ENCODE results near the gene PPP2R5E.
"Not testable (repeated sequence)": the region's sequence is repeated elsewhere in the genome, so short reads cannot be mapped to it uniquely, and the experiment has no call there.

The PPP2R5E gene

DNA sequence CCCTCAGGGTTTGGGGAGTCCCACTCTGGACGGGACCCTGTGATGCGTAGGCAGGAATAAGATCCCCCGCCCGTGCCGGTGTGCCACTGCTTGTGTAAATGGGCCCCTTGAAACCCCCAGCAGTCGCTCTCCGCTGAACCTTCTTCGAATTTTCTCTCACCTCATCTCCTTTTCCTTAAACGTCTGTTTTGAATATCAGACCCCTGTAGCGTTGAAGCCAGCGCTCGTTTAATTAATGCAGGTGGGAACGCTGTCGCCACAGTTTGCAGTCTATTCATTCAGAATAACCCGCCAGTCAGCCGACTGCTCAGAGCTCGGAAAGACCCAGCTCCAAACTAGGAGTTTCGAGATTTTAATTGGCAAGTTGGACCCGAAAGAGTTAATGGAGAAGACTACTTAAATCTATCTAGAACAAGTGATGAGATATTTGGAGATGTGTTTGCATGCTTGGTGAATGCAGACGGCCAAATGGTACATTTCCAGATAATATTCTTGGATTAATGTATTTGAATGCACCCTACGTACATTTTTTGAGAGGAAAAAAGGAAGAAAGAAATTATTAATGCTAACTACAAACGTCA is 739 bp upstream of the PPP2R5E start:
- DNase-seq (ENCODE audit: low read depth): no peak
- peak overlapping the region; percentile 94 for H3K4me3 ChIP-seq (ENCODE audit: low read length)
- TF ChIP-seq, protein P1, sequence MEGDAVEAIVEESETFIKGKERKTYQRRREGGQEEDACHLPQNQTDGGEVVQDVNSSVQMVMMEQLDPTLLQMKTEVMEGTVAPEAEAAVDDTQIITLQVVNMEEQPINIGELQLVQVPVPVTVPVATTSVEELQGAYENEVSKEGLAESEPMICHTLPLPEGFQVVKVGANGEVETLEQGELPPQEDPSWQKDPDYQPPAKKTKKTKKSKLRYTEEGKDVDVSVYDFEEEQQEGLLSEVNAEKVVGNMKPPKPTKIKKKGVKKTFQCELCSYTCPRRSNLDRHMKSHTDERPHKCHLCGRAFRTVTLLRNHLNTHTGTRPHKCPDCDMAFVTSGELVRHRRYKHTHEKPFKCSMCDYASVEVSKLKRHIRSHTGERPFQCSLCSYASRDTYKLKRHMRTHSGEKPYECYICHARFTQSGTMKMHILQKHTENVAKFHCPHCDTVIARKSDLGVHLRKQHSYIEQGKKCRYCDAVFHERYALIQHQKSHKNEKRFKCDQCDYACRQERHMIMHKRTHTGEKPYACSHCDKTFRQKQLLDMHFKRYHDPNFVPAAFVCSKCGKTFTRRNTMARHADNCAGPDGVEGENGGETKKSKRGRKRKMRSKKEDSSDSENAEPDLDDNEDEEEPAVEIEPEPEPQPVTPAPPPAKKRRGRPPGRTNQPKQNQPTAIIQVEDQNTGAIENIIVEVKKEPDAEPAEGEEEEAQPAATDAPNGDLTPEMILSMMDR (conservative IDR thresholded peaks at IDR 0.05; ENCODE audit: low read length): no peak

DNA sequence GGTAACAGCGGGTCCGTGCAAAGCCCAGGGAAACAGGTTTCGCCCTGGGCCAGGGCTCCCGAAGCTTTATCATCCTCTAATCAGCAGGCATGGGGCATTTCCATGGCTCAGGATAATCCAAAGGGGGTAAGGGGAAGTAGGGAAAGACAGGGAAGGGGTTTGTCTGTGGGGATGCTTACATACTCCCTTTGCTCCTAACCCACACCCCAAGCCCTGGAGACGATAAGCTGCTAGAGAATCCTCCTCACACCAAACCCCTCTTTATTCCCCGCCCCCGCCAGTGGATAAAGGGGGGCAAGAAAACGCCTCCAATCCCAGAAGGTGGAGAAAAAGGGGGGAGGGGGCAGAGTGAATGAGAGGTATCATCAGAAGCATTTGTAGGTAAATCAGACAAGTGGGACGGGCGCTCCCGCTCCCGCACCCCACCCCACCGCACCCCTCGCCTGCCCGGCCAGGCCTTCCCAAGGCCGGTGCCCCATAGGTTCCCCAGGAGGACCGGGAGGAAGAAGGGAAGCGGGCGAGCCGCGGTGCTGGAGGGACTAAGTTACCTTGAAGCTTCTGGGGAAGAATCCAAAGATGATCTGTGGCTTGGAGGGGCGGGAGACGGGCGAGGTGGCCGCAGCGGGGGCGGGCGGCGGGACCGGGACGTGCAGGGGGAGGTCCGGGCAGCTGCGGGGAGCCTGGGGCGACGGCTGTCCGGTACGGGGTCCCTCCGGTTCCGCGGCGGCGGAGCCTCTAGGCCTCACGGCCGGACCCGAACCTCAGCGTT is 762 bp downstream of the PPP2R5E start:
- TF ChIP-seq, protein P1 (conservative IDR thresholded peaks at IDR 0.05; ENCODE audit: low read length): no peak
- peak; percentile 5 for DNase-seq (ENCODE audit: low read depth)
- H3K4me3 ChIP-seq (ENCODE audit: low read length): peak overlapping the region; percentile 88

DNA sequence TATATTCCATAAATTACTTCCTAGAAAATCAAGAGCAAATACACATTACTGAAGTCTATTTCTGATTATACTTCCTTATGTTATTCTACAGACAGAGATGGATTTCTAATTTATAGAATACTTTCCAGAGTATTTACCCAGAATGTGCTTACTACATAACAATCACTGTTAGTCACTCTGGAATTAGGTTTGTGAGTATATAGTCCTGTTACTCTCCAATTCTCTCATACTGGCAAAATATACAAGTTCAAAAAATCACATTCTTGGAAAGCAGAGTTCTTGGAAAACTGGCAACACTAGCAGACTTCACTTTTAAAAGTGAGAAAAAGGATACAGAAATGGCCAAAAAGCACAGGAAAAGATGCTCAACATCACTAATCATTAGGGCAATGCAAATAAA is 7.3 kb downstream of the PPP2R5E start:
- DNase-seq (ENCODE audit: low read depth): no peak
- H3K4me3 ChIP-seq (ENCODE audit: low read length): no peak overlapping the region
- TF ChIP-seq, protein P1 (conservative IDR thresholded peaks at IDR 0.05; ENCODE audit: low read length): no peak

DNA sequence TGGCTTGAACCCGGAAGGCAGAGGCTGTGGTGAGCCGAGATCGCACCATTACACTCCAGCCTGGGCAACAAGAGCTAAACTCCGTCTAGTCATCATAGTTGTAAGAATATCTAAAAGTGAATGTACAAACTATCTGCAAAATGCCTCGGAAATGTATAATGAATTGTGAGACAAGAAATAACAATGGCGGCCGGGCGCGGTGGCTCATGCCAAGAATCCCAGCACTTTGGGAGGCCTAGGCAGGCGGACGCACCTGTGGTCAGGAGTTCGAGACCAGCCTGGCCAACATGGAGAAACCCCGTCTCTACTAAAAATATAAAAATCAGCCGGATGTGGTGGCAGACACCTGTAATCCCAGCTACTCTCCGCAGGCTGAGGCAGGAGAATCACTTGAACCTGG is 9.7 kb downstream of the PPP2R5E start:
- DNase-seq (ENCODE audit: low read depth): no peak

DNA sequence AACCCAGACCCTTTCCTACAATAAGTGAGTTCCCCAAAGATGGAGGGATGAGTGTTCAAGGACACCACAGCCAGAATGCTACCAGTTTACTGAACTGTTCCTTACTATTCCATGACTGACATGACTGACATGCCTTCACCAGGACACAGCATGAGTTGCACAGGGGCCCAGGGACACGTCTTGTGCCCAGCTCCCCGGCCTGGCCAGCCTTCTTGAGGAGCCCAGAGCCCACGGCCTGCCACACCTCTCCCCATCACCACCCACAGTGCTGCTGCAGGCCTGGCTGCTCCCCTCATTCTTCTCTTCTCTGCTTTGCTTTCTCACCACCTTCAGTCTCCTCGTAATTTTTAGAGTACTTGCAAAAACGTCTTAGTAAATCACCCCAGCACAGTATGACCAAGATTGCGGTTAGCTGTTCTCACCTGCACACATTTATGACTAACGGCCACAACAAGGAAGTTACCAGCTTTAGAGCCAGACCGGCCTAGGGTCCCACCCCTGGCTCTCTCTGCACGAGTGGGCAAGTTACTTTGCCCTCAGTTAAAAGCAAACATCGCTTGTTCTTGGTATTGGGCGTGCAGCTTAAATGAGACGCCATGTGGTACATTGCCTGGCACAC is 18.5 kb downstream of the PPP2R5E start:
- TF ChIP-seq, protein P1 (conservative IDR thresholded peaks at IDR 0.05; ENCODE audit: low read length): no peak
- DNase-seq (ENCODE audit: low read depth): no peak
- no peak overlapping the region for H3K4me3 ChIP-seq (ENCODE audit: low read length)

More for the DNA sequence above, 9.7 kb downstream of the PPP2R5E start:
- H3K4me3 ChIP-seq (ENCODE audit: low read length): no peak overlapping the region
- TF ChIP-seq, protein P1 (conservative IDR thresholded peaks at IDR 0.05; ENCODE audit: low read length): no peak

DNA sequence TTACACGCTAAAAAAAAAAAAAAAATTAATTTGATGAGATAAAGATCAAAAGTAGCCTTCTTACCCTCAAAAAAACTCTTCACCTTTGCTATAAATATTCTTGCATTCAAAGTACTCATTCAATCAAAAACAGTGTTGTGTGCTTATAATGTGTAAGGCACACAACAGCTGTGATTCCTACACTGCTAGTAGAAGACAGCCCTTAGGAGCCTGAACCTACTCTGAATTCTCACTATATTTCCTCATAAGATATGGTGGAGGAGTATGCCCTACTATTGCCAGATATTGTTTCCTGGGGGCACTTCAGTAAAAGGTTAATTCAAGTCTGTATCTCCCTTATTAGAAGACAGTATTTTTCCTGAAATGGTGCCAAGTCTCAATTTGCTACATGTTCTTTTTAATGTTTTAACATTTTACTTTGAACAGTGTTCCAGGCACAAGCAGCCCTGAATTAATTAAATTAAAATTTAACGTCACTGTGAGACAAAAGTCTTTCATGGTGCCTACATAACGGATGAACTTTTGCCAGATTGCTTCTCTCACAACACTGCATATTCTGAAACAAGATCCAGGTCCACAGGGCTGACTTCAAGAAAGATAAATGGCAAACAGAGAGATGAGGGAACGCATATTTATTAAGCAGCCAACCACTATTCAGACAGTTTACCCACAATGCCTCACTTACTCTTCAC is 19.3 kb downstream of the PPP2R5E start:
- TF ChIP-seq, protein P1 (conservative IDR thresholded peaks at IDR 0.05; ENCODE audit: low read length): no peak
- no peak for DNase-seq (ENCODE audit: low read depth)
- H3K4me3 ChIP-seq (ENCODE audit: low read length): no peak overlapping the region

DNA sequence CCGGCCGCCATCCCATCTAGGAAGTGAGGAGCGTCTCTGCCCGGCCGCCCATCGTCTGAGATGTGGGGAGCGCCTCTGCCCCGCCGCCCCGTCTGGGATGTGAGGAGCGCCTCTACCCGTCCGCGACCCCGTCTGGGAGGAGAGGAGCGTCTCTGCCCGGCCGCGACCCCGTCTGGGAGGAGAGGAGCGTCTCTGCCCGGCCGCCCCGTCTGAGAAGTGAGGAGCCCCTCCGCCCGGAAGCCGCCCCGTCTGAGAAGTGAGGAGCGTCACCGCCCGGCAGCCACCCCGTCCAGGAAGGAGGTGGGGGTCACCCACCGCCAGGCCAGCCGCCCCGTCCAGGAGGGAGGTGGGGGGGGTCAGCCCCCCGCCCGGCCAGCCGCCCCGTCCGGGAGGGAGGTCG is 20.7 kb downstream of the PPP2R5E start:
- DNase-seq (ENCODE audit: low read depth); H3K4me3 ChIP-seq (ENCODE audit: low read length): not testable (repeated sequence)

Data from AG10803 (cell line).